K562 (cell line): ENCODE results near the gene ATP6V1G1. TPM values are rescaled to one million over a fixed set of nuclear protein-coding genes. Genes with fewer than 3 reads are reported as not detected.

Source experiments
- ELK3 ChIP-seq: fragments of 450-650 bp; formaldehyde crosslinking; IDR thresholded peaks from 2 replicates; pipeline ENCODE4 v1.4.0; 2020; ENCODE audit warnings: mild to moderate bottlenecking
- FOS ChIP-seq: IDR thresholded peaks from 3 replicates; pipeline ENCODE4 v1.6.1; 2011; ENCODE audit not compliant: insufficient read length; ENCODE audit errors: extremely low read depth
- GATAD2A ChIP-seq: fragments of 450-650 bp; IDR thresholded peaks from 2 replicates; pipeline ENCODE4 v1.6.1; 2017
- HMBOX1 ChIP-seq: sonication (generic); IDR thresholded peaks from 2 replicates; pipeline ENCODE4 v1.6.1; 2016
- KDM2B ChIP-seq: fragments of 250-450 bp; sonication (Bioruptor Pico); IDR thresholded peaks from 2 replicates; pipeline ENCODE4 v1.8.0; 2021; ENCODE audit warnings: mild to moderate bottlenecking, moderate library complexity
- MEF2A ChIP-seq: IDR thresholded peaks from 2 replicates; pipeline ENCODE4 v1.6.1; 2011; ENCODE audit warnings: low read depth, mild to moderate bottlenecking, low read length, moderate library complexity; ENCODE audit not compliant: control insufficient read depth
- NFYB ChIP-seq: IDR thresholded peaks from 2 replicates; pipeline ENCODE4 v1.6.1; 2011; ENCODE audit warnings: mild to moderate bottlenecking, moderate library complexity; ENCODE audit not compliant: insufficient read length; ENCODE audit errors: extremely low read depth
- RAD51 ChIP-seq: fragments of 450-650 bp; IDR thresholded peaks from 2 replicates; pipeline ENCODE4 v1.7.1; 2016; ENCODE audit warnings: low read depth, mild to moderate bottlenecking, borderline replicate concordance
- RFX5 ChIP-seq: IDR thresholded peaks from 2 replicates; pipeline ENCODE4 v1.6.1; 2011; ENCODE audit warnings: low read depth, mild to moderate bottlenecking, improper control_type of control experiment, low read length
- SIN3B ChIP-seq: fragments of 450-650 bp; IDR thresholded peaks from 2 replicates; pipeline ENCODE4 v1.6.1; 2017; ENCODE audit warnings: low read depth, mild to moderate bottlenecking, moderate library complexity
- ZBTB17 ChIP-seq: fragments of 450-650 bp; formaldehyde crosslinking; IDR thresholded peaks from 2 replicates; pipeline ENCODE4 v1.4.0; 2020; ENCODE audit warnings: mild to moderate bottlenecking
- ZBTB40 ChIP-seq, 2 experiments: fragments of 450-650 bp in 1 of 2; sonication (generic) in 1 of 2; formaldehyde crosslinking in 1 of 2; IDR thresholded peaks; 2 replicates each; pipeline versions ENCODE4 v1.7.1 to v1.9.0; 2016 to 2022; ENCODE audit warnings: inconsistent platforms in 1 of 2, mild to moderate bottlenecking in 1 of 2, missing genetic modification reagents in 1 of 2
- ZBTB8A ChIP-seq: fragments of 450-650 bp; IDR thresholded peaks from 2 replicates; pipeline ENCODE4 v1.6.1; 2018; ENCODE audit warnings: mild to moderate bottlenecking, moderate library complexity; ENCODE audit not compliant: partially characterized antibody
- ZNF280B ChIP-seq: fragments of 250-450 bp; sonication (Bioruptor Pico); IDR thresholded peaks from 2 replicates; pipeline ENCODE4 v1.5.1; 2021; ENCODE audit warnings: mild to moderate bottlenecking
- polyA plus RNA-seq, 8 experiments: library from polyadenylated mRNA; depleted of rRNA in 4 of 8; stranded (reverse) in 5 of 8; unstranded in 3 of 8; fragments of >200 nt; fragmentation: Nextera tagmentation in 2 of 8; fragmentation: Illumina TruSeq in 1 of 8; extraction: Ambion mirVana in 2 of 8; extraction: Trizol in 1 of 8; gene quantifications; 2 replicates each; pipeline versions ENCODE4 v1.2.1 to v1.2.3, GENCODE V29; 2011 to 2014; ENCODE audit warnings: inconsistent platforms in 1 of 8, missing spikeins in 1 of 8
- total RNA-seq, 7 experiments: library from RNA; depleted of rRNA in 6 of 7; stranded (reverse); fragments of >200 nt in 6 of 7; fragmentation: Illumina TruSeq in 2 of 7; extraction: Trizol in 2 of 7; gene quantifications; 2 replicates each; pipeline versions ENCODE4 v1.2.1 to v1.2.3, GENCODE V29; 2011 to 2021; ENCODE audit warnings: low replicate concordance in 1 of 7

The ATP6V1G1 gene
- total and polyA plus RNA-seq, 9 of the 15 experiments (the other 6 are each of a cell fraction or from before 2014, with no cell fraction given): 88.4 to 492 (median 193) TPM

- no peak; the same call in none of the 2 replicates for TF ChIP-seq ZBTB40 (IDR thresholded peaks at IDR 0.05)
- no peak for TF ChIP-seq ZBTB40 (CRISPR knock-in tag; IDR thresholded peaks at IDR 0.05)
- peak; percentile 93 for TF ChIP-seq FOS
- TF ChIP-seq RFX5: no peak
- TF ChIP-seq RAD51: peak; percentile 100
- TF ChIP-seq ZNF280B: no peak
- TF ChIP-seq SIN3B: peak; percentile 94
- TF ChIP-seq MEF2A: no peak
- no peak for TF ChIP-seq GATAD2A
- TF ChIP-seq ELK3 (CRISPR knock-in tag): no peak
- peak; percentile 16 for TF ChIP-seq NFYB
- TF ChIP-seq ZBTB17 (CRISPR knock-in tag): peak; percentile 61; the same call in 1 of the 2 replicates
- TF ChIP-seq ZBTB8A: no peak
- no peak for TF ChIP-seq HMBOX1
- TF ChIP-seq KDM2B (CRISPR knock-in tag): no peak
Measured at GRCh38 chr9:114587345-114588202, at the start of gene ATP6V1G1 (continued).
